Stimulated activated CD8-positive, alpha-beta memory T cell treated with anti-CD3 and anti-CD28 coated beads, Interleukin-15, amount 100 ng/mL, for 1 hour (primary cell): ENCODE data around the gene SMARCC1.
"Not testable (repeated sequence)": the region's sequence is repeated elsewhere in the genome, so short reads cannot be mapped to it uniquely, and the experiment has no call there.

ENCODE experiments used
- DNase-seq: peaks from one replicate; pipeline ENCODE4 v3.0.0-alpha.2; 2020; ENCODE audit warnings: low read depth

SMARCC1 gene

GRCh38 chr3:47766186-47766585 lies 15.5 kb downstream of the SMARCC1 start:
- DNase-seq = no peak

GRCh38 chr3:47762233-47762632 lies 19.5 kb downstream of the SMARCC1 start:
- DNase-seq = no peak

- no peak for DNase-seq
Measured at GRCh38 chr3:47761046-47761445, 20.6 kb downstream of the SMARCC1 start.

- DNase-seq = not testable (repeated sequence)
Measured at GRCh38 chr3:47760207-47760606, 21.5 kb downstream of the SMARCC1 start.

GRCh38 chr3:47758261-47759025 lies 23.2 kb downstream of the SMARCC1 start:
- no peak for DNase-seq

- DNase-seq = no peak
Measured at GRCh38 chr3:47752716-47753115, 29.0 kb downstream of the SMARCC1 start.

GRCh38 chr3:47750811-47751354 lies 30.8 kb downstream of the SMARCC1 start:
- DNase-seq = not testable (repeated sequence)

- no peak for DNase-seq
Measured at GRCh38 chr3:47747558-47747957, 34.1 kb downstream of the SMARCC1 start.

GRCh38 chr3:47746264-47746663 lies 35.4 kb downstream of the SMARCC1 start:
- DNase-seq = no peak

GRCh38 chr3:47743855-47744254 lies 37.8 kb downstream of the SMARCC1 start:
- DNase-seq = no peak

- DNase-seq = not testable (repeated sequence)
Measured at GRCh38 chr3:47743352-47743751, 38.3 kb downstream of the SMARCC1 start.

- DNase-seq = no peak
Measured at GRCh38 chr3:47741925-47742324, 39.8 kb downstream of the SMARCC1 start.

GRCh38 chr3:47732143-47732542 lies 49.5 kb downstream of the SMARCC1 start:
- no peak for DNase-seq

- DNase-seq = no peak
Measured at GRCh38 chr3:47731061-47731460, 50.6 kb downstream of the SMARCC1 start.

- DNase-seq = no peak
Measured at GRCh38 chr3:47722859-47723258, 58.8 kb downstream of the SMARCC1 start.

GRCh38 chr3:47717448-47717847 lies 64.2 kb downstream of the SMARCC1 start:
- DNase-seq = not testable (repeated sequence)

- DNase-seq = no peak
Measured at GRCh38 chr3:47716656-47717055, 65.0 kb downstream of the SMARCC1 start.

GRCh38 chr3:47715928-47716327 lies 65.8 kb downstream of the SMARCC1 start:
- no peak for DNase-seq

GRCh38 chr3:47714606-47715005 lies 67.1 kb downstream of the SMARCC1 start:
- no peak for DNase-seq

- no peak for DNase-seq
Measured at GRCh38 chr3:47713655-47714054, 68.0 kb downstream of the SMARCC1 start.

GRCh38 chr3:47712398-47712797 lies 69.3 kb downstream of the SMARCC1 start:
- no peak for DNase-seq

- DNase-seq = no peak
Measured at GRCh38 chr3:47711596-47711995, 70.1 kb downstream of the SMARCC1 start.

GRCh38 chr3:47705391-47705790 lies 76.3 kb downstream of the SMARCC1 start:
- DNase-seq = no peak

- no peak for DNase-seq
Measured at GRCh38 chr3:47704237-47704612, 77.5 kb downstream of the SMARCC1 start.
